Inferior parietal cortex (tissue), 1 donor: Measurements from ENCODE around the gene POC1A.

ENCODE experiments used
- DNase-seq: peaks from one replicate; pipeline ENCODE4 v3.0.0-alpha.2; 2016; ENCODE audit errors: extremely low spot score

POC1A gene

DNA sequence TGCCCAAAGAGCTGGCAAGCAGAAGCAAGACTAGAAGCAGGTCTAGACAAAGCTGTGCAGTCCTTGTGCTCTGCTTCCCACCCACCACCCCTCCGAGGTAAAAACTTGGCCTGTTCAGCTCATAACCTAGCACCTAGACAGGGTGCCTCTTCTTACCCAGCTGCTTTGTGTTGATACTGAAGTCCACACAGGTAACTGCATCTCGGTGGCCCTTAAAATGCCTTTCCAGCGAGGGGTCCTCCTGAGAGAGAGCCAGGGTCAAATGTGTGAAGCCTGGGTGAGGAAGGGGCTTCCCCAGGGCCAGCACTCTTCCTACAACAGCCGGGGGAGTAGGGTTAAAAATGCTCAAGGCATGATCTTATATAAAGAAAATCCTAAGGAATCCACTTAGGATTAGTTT lies 3.4 kb downstream of the POC1A start:
- no peak for DNase-seq

DNA sequence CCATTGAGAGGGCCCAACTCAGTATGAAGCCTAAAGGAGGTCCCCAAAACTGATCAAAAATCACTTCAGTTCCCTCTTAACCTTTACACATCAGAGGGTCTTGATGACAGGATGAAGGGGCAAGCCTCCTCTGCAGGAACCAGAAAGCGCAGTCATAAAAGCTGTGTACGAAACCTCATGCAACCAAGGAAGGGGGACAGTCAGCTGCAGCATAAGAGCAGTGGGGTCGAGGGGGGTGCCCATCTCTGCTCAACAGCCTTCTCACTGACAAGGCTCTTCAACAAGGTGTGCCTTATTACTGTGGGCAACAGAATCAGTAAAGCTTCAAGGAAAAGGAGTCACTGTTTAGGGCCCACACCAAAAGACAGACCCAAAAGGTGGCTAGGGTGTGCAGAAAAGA lies 3.9 kb downstream of the POC1A start:
- no peak for DNase-seq

DNA sequence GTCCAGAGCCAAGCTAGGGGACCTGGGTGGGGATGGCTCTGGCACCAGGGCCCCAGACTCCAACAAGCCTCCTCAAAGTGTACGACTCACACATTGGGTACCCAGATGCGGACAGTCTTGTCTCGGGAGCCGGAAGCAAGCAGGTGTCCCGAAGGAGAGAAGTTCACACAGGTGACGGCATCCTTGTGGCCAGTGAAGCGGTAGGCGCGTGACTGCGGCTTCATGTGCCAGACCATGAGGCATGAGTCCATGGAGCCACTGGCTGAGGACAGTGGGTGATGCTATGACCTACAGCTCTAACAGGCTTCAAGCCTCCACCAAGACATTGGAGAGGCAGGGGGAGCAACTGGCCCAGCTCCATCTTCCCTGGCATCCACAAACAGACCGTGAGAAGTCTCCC lies 4.5 kb downstream of the POC1A start:
- DNase-seq, result no peak

DNA sequence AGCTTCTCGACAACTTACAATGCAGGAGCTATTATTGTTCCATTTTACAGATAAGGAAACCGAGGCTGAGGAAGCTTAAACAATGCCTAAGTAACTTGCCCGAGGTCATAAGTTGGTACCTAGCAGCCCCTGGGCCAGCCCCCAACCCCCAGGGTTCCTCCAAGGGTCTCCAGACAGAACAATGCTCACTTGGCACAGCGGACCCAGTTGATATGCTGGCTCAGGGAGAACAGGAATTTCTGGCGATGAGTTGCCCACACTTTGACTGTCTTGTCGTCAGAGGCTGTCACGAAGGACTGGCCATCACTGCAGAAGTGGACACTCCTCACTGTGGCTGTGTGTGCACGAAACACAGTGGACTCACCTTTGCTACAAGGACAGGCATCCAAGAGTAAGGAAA lies 5.2 kb downstream of the POC1A start:
- DNase-seq, result no peak

DNA sequence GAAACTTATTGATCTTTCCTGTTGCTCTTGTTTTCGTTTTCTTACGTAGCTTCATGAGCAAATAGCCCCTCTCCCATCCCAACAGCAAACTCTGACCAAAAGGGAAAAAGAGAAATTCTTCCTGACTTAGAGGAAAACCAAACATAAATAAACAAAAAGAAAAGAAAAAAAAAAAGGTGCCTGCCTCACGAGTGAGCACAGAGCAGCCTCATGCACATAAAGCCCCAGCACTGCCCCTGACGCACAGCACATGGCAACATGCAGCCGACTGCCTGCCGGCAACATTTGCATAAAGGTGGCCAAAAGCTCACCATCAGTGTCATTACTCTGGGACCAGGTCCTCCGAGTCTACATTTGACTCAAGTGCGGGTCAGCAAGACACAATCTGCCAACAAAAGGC lies 6.4 kb downstream of the POC1A start:
- no peak for DNase-seq

DNA sequence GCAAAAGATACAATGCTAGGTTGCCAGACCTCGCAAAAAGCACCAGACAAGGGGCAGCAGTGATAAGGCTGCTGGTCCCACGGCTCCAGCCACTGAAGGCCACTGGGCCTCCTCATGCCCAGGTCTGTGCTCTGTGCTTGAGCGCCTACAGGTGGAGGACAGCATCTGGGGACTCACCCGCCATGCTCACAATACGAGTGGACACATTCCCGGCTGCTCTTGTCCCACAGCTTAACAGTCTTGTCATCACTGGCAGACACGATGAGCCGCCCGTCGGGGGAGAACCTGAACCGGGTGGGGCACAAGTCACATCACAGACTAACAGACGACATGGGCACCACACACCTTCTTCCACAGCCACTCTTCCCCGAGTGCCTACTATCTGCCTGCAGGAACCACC lies 7.4 kb downstream of the POC1A start:
- DNase-seq, result no peak

DNA sequence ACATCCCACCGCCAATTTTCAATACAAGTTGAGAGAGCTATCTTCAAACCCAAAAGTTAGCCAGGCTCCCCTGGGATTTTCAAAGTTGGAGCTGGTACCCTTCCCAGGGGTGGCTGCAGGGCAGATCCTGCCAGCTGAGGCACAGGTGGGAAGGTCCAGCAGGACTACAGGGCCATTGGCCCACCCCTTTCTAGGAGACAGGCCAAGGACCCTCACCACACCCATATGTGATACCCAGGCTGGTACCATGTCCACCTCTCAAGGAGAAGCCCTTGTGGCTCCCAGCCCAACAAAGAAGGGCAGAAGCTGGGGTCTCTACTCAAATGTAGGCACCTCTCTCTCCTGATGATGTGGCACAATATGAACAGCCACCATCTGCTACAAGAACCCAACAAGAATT lies 8.0 kb downstream of the POC1A start:
- no peak for DNase-seq

DNA sequence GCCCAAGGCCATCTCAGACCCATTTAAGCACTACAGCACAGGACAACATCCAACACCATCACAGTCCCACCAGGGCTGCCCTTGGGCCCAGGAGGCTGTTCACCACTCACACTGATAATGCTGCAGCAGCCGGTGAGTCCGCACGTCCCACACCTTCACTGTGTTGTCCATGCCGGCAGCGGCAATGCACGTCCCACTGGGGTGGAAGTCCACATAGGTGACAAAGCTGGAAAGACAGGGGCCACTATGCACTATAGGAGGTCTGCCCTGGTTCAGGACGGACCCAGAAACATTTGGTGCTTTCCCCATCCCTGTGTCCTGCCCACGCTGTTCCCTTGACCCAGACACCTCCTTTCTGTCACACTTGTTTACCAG lies 8.5 kb downstream of the POC1A start:
- no peak for DNase-seq

DNA sequence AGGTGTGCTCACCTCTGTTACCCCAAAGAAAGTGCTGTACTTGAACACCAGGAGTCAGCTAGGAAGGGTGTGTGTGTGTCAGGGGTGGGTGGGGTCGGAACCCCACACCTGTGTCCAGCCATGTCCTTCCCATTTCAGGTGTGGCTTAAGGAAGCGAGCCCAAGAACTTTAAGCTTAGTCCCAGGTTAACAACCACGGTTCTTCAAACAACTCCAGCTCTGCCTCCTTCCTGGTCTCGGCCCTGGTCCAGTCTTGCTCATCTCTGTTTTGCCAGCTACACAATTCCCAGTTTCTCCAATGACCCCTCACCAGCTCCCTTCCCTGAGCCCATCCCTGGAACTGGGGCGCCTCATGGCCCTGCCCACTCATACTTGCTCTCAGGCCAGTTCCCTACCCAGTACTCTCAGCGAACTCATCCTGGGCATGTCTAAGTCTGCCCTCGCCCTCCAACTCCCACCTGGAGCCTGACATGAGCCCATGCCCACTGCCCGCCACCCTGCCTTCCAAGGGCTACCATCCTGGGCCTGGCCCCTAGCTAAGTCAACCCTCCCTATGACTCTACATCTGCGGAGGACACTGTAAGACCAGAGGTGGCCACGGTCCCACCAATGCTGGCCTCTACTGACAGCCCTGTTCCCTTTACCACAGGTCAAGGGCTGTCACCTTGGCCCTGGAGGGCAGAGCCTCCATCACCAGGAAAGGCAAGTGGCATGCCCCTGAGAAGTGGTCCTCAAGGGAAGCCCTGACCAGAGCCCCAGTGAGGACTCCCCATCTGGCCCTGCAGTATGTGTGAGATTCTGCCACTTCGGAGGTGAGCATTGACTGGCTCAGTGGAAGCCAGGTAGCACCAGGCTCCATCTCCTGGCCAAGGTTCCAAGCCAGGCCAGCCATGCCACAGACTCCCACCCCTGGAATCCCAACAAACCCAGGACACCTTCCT lies 9.2 kb downstream of the POC1A start:
- no peak for DNase-seq

DNA sequence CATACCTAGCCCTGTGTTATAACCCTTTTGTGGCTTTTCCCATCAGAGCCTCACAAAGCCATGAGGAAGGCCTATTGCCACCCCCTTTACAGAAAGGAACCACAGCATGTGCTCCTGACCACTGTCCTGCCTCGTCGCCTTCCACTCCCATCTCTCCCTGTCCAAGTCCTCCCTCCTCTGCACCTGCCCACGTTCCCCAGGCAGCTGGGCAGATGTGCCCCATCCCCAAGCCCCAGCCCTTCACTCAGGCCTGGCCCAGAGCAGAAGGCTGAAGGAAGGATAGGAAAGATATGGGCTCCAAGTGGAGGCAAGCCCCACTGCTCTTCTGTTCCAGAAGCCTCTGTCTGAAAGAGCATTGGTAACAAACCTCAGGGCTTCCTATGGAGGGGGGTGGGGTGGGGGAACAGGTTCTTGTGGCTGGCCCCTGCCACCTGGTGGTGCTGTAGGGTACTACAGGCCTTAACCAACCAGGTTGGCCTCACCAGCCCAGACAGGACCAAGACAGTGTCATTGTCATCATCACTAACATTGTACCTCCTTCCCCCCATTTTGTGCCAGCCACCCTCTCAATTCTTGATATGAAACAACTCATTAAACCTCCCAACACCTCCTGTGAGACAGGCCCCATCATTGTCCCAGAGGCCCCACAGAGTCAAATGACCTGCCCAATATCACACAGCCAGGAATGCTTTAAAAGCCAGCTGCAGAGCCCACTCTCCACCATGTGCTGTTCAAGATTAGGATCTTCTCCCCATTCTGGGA lies 10.0 kb downstream of the POC1A start:
- peak; percentile 83 for DNase-seq

DNA sequence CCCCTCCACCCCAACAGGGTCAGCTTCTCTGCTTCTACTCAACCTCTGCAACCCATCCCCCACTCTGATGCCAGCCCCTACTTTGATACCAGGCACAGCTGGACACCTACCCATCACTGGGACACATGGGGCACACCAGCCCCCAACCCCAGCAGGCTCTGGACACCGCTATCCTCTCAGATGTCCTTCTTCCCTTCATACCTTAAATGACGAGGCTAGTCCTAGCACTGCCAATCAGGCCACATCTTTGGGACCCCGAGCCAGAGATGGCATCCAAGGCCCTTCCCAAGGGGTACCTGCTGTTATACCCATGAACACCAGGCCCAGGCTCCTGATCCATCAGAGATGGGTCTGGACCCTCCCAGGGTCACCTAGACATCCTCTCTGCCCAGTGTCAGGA lies 10.6 kb downstream of the POC1A start:
- no peak for DNase-seq

DNA sequence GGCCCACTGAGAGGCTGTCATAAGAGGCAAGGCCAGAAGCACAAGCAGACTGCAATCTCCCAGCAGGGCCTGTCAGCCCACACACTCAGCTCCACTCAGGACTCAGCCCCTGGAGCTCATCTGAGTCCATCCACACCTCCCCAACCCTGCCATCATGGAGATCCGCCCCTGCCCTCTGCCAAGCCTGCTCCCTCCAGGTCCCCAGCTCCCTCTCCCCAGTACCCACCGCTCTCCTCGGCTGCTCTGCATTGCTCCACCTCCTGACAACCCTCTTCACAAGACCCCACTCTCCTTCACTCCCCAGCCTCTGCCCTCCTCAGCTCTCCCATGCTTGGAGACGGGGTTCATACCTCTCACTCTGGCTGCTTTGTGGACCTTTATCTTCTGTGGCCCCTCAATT lies 11.1 kb downstream of the POC1A start:
- DNase-seq, result no peak

DNA sequence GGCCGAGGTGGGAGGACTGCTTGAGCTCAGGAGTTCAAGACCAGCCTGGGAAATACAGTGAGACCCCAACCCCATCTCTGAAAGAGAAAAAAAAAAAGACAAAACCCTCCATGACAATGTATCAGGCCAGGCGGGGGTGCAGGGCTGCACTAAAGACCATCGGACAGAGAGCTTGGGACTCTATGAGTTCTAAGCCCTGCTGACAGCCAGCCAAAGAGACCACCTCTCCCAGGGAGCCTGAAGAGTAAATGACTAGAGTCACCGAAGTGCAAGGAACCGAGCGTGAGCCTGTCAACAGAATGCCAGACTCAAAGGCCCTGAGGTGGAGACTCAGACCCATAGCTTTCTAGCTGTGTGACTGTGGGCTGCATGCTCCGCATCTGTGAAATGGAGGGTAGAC lies 12.5 kb downstream of the POC1A start:
- DNase-seq, result no peak

DNA sequence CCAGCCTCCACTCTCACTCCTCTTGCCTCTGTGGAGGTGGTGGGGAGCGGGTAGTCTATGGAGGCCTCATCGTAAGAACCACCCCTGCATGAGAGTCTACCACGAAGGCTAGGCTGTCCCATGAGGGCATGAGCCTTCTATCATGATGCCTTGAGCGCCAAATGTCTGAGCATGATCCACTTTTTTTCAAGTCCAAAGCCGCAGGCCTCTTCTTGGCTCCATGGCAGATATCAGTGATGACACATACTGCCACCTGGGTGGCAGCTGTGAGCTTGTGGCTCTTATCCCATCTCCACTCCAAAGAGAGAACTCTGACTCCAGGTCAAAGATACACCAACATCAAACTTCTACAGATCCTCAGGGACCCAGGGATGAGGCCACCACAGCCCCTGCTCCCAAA lies 13.5 kb downstream of the POC1A start:
- DNase-seq, result no peak

DNA sequence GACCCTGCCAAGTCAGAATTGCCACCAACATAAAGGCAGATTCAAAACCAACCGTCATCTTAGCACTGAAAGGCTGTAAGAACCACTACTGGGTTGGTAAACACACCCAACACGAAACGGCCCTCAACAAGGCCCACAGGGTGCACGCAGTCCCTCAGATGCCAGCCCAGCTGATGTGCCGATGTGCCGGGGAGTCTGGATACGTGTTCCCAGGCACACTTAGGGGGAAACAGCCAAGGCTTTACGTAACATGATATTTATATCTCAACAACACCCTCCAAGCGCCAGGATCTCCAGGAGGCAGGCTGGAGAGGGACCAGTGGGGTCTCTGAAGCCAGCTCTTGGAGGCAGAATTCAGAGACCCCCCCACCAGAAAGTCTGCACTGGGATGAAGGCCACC lies 14.2 kb downstream of the POC1A start:
- peak; percentile 32 for DNase-seq

DNA sequence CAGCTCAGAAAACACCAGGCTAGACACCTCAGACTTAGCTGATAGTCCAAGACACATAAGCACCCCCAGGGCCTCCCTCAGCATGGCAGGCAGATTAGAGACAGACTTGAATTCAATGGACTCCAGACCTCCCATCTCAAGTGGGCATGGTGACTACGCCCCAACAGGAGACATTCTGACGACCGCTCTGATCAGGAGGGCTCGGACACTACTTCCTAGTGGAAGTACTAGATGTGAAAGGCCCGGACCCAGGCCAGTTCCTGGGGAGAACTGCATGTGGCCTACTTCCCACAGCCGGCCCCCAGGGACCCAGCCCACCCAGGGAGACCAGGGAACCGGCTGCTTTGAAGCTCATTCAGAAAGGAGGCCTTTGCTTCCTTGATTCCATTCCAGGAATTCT lies 16.9 kb downstream of the POC1A start:
- no peak for DNase-seq

DNA sequence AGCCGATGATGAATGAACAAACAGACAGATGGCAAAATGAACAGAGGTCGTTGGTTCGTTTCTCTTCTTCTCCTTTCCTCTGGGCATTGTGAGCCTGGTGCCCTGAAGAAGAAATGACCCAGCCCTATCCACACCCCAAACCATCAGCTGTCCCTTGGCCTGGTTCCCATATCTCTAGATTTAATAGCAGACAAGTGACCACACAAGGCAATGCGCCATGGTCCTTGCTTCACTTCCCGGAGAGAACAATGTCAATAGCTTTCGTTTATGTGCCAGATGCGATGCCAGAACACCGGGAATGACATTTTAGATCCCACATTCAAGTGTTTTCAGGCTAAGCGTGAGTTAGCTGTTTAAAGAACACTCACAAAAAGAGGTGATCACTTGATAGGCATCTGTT lies 17.7 kb downstream of the POC1A start:
- DNase-seq, result no peak

DNA sequence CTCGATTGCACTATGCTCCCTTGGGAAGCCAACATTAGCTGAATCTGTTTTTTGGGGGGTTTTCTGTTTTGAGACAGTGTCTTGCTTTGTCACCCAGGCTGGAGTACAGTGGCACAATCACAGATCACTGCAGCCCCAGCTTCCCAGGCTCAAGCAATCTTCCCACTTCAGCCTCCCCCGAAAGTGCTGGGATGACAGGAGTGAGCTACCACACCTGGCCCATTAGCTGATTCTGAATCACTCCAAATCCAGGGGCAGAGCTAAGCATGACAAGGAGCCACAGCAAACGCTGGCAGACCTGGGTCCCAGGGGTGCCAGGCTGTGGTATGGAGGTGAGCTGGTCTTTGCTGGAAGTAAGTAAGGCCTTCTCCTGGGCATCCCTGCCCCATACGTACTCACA lies 18.9 kb downstream of the POC1A start:
- DNase-seq, result no peak

DNA sequence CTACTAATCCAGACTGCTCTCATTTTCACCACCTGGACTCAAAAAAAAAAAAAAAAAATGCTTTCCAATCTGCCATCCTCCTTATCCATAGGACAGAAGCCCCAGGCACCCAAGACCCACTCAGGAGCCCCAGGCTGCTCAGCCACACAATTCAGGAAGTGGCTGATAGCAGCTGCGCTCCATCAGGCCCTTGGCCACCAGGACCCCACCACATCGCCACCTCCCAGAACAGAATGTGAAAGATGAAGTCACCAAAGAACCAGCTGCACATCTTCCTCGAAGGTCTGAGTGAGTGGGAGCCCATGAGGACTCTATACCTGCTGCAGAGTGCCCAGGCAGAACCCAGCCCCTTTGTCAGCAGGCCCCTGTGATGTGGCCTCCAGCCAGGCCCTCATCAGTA lies 19.5 kb downstream of the POC1A start:
- no peak for DNase-seq

DNA sequence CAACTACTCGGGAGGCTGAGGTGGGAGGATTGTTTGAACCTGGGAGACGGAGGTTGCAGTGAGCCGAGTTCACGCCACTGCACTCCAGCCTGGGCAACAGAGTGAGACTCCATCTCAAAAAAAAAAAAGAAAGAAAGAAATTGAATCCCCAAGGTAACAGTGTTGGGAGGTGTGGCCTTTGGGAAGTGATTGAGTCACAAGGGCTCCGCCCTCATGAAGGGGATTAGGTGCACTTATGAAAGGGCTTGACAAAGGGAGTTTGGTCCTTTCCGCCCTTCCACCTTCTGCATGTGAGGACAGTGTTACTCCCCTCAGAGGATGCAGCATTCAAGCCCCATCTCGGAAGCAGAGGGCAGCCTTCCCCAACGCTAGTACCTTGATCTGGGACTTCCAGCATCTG lies 21.3 kb downstream of the POC1A start:
- no peak for DNase-seq

DNA sequence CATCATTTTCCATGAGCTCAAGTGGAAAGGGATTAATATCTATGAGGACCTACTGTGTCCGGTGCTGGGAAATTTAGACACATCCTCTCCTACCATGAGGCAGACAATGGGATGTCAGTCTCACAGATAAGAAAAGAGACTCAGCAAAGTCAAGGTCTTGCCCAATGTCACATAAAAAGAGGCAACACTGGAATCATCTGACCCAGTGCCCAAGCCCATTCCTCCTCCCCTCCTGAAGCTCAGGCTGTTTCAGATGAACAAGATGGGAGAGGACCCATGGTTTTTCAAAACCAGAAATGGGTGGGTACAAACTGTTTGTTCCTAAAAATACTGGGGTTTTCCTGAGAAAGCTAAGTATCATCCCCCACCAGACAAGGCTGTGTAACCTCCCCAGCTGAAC lies 22.2 kb downstream of the POC1A start:
- no peak for DNase-seq

DNA sequence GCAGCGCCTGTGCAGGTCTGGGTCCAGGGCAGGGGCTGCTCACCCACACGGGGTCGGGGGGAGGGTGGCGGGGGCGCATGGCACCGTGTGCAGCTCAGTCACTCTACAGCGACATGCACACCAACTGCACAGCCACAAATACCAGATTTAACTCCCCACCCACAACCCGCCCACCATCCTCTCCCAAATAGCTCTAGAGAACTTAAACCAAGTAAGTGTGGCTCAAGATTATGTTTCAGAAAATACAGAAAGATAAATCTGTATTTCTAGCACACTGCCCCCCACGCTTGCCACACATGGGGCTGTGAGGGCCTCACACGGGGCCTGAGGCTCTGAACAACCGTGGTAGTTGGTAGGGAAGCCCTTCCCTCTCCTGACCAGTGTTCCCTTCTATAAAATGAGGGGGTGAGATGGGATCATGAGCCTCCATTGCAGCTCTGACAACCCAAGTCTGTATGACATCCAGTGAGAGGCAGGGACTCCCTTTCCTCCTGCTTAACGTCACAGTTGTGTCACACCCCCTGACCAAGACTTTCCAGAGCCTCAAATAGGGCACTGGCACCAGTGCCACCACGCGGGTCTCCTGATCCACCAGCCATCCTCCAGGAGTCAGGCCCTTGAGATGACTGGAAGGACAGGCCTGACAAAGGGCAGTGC lies 23.1 kb downstream of the POC1A start:
- DNase-seq, result no peak
